T-helper 1 cell treated with Interleukin-12 subunit alpha and Interleukin-12 subunit beta and Interleukin-4 antibody, amounts not matched to agents 30 μg/mL and 1 μg/mL, for 36 hours (primary cell): ENCODE results near the gene KLF16.

Experiments
- H3K27ac Mint-ChIP-seq: one replicate; pipeline ENCODE4 v1.8.0; 2021; ENCODE audit warnings: mild to moderate bottlenecking, mixed read lengths
- H3K27me3 Mint-ChIP-seq: one replicate; pipeline ENCODE4 v1.8.0; 2021; ENCODE audit warnings: low read depth, mixed read lengths
- H3K36me3 Mint-ChIP-seq: one replicate; pipeline ENCODE4 v1.8.0; 2021; ENCODE audit warnings: low read depth, mixed read lengths
- H3K4me1 Mint-ChIP-seq: one replicate; pipeline ENCODE4 v1.8.0; 2021; ENCODE audit warnings: low read depth, mixed read lengths
- H3K4me3 Mint-ChIP-seq: one replicate; pipeline ENCODE4 v1.8.0; 2021; ENCODE audit warnings: mild to moderate bottlenecking, moderate library complexity, mixed read lengths
- H3K9me3 Mint-ChIP-seq: one replicate; pipeline ENCODE4 v1.8.0; 2021; ENCODE audit warnings: mixed read lengths

Gene KLF16

DNA sequence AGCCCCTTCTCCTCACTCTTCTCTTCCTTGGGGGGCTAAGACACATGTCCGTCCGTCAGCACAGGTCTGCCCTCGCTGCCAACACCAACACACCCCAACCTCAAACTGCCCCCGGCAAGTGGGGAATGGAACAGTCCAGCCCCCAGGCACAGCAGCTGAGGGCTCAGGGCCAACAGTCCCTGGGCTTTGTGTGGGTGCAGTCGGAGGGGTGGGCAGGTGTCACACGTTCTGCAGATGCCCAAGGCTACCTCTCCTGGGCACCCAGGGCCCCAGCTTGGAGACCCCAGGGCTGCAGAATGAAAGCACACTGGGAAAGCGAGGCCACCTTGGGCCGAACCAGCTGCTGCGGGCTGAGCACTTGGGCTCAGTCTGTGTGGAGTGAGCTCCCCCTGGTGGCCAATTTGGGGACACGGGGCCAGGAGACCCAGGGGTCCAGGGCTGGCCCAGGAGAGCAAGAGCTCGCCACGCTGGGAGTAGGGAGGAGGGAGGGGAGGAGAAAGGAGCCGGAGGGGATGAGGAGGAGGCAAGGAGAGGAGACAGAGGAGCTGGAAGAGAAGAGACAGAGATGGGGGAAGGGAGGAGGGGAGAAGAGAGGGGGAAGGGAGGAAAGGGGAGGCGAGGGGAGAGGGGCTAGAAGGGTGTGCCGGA, 37.3 kb downstream of the KLF16 start:
- no peaks in the 10 kb centered on the region for H3K9me3 Mint-ChIP-seq
- no peaks in the 10 kb centered on the region for H3K27me3 Mint-ChIP-seq
- peaks cover 8% of the 10 kb centered on the region for H3K36me3 Mint-ChIP-seq
- no peak overlapping the region for H3K4me3 Mint-ChIP-seq
- peaks cover 1% of the 10 kb centered on the region for H3K4me1 Mint-ChIP-seq
- H3K27ac Mint-ChIP-seq = no peak overlapping the region

DNA sequence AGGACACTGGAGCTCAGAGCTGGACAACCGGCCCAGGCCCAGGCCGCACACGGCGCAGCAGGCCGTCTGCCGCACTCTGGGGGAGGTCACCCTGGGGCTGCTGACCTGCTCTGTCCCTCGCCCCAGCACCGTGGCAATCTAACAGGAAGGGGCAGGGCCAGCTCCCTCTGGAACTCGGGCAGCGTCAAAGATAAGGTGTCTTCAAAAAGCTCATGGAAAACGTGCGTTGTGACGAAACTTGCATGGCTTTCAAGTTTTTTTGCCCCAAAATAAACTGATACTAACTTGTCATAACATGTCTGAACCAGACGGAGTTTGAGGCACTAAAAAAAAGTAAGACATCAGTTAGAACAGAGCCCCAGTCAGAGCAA, 39.1 kb downstream of the KLF16 start:
- Mint-ChIP-seq H3K27me3 (no peaks in the 10 kb centered on the region), H3K9me3 (no peaks in the 10 kb centered on the region), H3K4me1 (no peaks in the 10 kb centered on the region), H3K27ac (no peak overlapping the region), H3K4me3 (no peak overlapping the region), H3K36me3 (peaks cover 9% of the 10 kb centered on the region)

DNA sequence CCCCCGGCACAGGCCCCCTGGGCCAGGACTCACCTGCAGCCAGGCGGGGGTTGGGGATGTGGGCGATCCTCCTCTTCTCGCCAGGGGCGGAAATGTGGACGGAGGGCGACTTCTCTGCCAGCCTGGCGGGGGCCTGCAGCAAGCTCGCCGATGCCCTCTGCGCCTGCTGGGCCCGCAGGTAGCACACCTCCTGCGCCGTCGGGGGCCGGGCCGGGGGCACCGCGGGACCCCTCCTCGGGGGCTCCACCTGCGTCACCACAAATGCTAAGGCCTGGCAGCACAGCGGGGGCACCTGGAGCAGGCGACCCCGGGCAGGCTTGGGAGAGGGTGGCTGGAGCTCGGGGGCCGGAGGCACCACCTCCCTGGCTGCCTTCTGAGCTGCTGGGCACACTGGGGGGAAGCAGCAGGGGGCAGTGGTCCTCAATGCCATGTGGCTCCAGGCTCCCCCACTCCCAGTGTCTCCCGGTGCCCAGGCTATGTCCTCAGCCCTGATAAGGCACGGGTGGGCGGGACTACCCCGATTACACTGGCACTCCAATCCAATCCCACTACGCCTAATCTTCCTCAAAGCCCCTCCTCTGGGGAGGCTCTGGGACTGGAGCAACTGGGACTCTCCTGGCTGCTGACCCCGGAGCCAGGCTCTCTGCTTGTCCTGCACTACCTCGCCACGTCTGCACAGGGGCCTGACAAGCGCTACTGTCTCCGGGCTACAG, 39.7 kb downstream of the KLF16 start:
- H3K27ac Mint-ChIP-seq = no peak overlapping the region
- H3K4me3 Mint-ChIP-seq = no peak overlapping the region
- H3K36me3 Mint-ChIP-seq = peaks cover 9% of the 10 kb centered on the region

DNA sequence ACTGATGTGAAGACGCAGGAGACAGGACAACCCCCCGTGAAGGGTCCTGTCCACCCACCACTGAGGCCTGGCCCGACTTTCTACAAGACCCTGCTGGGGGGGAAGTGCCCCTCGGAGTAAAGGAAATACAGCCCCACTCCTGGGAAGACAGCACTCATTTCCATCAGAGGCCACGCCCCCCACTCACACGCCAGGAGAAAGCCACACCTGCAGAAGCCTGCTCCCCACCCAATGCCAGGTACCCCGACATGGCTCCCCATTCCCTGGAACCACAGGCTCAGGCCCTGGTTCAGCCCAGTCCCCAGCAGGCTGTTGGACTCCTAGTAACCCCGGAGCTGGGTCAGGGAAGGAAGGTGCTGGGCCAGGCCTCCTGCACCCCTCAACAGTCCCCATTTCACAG, 40.4 kb downstream of the KLF16 start:
- Mint-ChIP-seq H3K4me1 (no peaks in the 10 kb centered on the region), H3K4me3 (no peak overlapping the region), H3K27me3 (no peaks in the 10 kb centered on the region), H3K36me3 (peaks cover 11% of the 10 kb centered on the region), H3K27ac (no peak overlapping the region), H3K9me3 (no peaks in the 10 kb centered on the region)

More for the DNA sequence above, 39.7 kb downstream of the KLF16 start:
- no peaks in the 10 kb centered on the region for H3K27me3 Mint-ChIP-seq
- no peaks in the 10 kb centered on the region for H3K4me1 Mint-ChIP-seq
- no peaks in the 10 kb centered on the region for H3K9me3 Mint-ChIP-seq

DNA sequence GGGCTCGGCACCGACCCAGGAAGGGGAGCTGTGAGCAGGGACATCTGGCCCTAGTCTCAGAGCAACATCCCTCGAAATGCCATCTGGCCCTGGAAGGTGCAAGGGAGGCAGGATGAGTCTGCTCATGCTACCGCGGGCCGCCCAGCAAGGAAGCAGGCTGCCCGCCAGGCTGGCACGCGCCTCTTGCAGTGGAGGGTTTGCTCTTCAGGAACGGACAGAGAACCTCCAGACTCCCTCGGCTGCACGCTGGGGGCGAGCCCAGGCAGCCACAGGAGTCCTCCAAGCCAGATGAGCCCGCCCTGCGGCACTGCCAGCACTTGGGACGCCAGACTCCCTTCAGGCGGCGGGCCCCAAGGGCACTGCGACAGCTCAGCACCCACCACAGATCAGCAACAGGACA, 41.2 kb downstream of the KLF16 start:
- Mint-ChIP-seq H3K4me1 (no peaks in the 10 kb centered on the region), H3K36me3 (peaks cover 12% of the 10 kb centered on the region), H3K27me3 (no peaks in the 10 kb centered on the region), H3K9me3 (no peaks in the 10 kb centered on the region), H3K4me3 (no peak overlapping the region), H3K27ac (no peak overlapping the region)

DNA sequence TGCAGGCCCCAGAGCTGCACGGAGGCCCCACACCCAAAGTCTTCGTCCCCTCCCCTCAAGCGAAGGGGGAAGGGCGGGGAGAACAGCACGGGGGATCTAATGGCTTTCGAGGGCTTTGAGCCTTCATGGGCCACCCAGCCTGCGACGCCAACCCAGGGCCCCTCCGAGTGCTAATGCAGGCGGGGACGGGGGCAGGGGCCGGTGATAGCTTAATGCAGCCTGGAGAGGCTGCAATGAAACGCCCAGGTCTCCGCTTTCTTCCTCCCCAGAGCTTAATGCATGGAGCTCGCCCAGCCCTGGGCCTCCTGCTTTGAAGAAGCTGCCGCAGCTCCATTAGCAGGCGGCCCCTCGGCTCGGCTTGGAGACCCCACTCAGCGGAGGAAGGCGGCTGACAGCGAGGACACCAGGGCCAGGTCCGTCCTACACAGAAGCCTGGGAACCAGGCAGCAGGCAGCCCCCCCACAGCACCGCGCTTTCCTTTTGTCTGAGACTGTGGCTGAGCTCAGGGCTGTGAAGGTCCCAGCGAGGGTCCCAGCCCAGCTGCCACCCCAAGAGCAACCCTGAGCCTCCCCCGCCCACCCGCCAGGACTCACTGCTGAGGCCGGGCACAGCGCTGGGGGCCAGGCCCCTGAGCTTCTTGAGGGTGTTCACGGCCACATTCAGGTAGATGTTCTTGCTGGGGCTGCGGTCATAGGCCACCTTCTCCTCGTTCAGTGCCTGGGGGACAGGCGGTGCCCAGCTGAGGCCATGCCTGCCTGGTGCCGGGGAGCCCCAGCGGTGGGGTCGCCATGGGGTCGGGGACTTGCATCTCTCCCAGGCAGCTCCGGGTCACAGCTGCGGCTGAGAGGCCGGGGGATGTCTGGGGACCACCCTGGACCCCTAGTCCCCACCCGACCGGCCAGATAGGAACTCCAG, 43.8 kb downstream of the KLF16 start:
- Mint-ChIP-seq H3K27me3 (no peaks in the 10 kb centered on the region), H3K27ac (no peak overlapping the region), H3K36me3 (peaks cover 8% of the 10 kb centered on the region), H3K4me3 (no peak overlapping the region), H3K9me3 (no peaks in the 10 kb centered on the region), H3K4me1 (no peaks in the 10 kb centered on the region)

DNA sequence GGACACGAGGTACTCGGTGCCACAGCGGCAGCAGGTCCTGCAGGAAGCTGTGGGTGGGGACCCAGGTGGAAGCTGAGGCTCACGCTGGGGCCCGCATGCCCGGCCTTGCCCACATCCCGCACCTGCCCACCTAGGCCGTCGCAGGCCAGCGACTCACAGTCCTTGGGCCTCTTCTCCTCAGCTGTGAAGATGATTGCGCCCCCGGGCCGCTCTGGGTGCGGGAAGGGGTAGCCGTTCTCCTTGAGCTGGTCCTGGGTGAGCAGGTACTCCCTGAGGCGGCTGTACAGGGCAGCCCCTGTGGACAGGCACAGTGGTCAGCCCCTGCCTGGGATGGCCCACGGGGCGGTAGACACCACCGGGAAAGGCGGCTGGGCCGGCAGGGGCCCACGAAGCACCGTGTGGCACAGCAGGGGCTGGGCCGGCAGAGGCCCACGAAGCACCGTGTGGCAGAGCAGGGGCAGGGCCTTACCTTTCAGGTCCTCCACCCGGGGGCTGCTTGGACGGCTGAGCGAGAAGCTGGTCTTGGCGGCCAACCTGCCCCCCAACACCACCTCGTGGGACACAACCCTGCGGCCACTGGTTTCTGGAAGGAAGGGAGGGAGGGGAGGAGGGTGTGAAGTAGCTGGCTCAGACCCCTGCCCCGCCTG, 44.7 kb downstream of the KLF16 start:
- Mint-ChIP-seq H3K27ac (no peak overlapping the region), H3K27me3 (no peaks in the 10 kb centered on the region), H3K4me1 (peaks cover under 1% of the 10 kb centered on the region), H3K36me3 (peaks cover 8% of the 10 kb centered on the region), H3K4me3 (no peak overlapping the region), H3K9me3 (no peaks in the 10 kb centered on the region)

DNA sequence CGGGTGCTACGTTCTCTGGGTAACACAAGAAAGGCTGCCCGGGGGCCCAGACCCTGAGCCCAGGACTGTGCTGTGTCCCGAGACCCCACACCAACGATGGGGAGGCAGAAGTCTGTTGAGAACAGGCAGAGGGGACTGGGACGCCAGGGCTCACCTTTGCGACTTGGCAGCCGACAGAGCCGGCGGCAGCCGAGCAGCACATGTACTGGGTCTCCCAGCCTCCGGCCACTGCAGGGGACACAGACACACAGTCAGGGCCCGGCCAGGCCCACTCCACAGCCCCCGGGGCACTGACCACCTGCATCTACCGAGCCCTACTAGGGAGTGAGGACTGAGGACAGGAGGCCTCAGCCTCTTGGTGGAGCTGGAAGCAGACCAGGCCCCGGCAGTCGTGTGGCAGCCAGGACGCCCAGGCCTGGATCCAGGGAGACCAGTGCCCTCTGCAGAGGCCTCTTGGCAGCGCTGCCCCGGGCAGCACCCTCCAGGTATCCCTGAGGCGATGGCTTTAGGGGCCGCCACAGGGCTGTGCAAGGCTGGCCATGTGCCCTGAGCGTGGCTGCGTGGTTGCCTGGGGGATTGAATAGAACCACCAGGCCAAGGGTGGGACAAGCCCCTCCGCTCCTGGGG, 45.7 kb downstream of the KLF16 start:
- Mint-ChIP-seq H3K36me3 (peaks cover 8% of the 10 kb centered on the region), H3K4me3 (no peak overlapping the region), H3K27ac (no peak overlapping the region), H3K27me3 (no peaks in the 10 kb centered on the region), H3K9me3 (no peaks in the 10 kb centered on the region), H3K4me1 (peaks cover 8% of the 10 kb centered on the region)

DNA sequence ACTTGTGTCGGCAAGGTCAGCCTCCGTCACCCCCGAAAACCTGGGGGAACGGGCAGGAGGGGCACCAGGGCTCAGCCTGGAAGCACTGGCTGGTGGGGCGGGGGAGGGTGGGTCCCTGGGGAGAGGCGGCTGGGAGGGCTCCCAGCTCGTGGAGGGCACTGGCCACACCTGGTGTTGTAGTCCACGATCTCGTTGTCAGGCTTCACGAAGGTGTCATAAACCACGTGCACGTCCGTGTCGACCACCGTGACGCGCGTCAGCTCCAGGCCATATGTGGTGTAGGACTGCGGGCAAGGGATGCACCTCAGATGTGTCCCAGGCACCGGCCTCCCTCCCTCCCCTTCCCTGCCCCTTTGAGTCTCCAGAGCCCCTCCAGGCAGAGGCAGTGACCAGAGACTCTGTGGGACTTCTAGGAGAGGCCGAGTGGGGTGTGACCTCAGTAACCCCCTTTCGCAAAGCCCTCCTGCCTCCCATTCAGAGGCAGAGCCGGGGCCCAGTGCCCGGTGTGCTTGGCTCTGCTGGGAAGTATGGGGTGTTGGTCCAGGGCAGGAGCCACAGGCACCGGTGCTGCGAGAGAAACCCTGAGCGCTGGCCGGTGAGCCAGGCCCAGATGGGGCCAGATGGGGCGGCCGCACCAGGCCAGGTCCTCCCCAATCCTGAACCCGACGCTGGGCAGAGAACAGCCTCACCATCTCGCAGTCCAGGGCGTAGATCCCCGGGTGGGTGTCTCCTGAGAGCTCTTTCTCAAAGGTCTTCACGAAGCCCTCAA, 46.7 kb downstream of the KLF16 start:
- Mint-ChIP-seq H3K4me3 (no peak overlapping the region), H3K9me3 (no peaks in the 10 kb centered on the region), H3K4me1 (peaks cover 11% of the 10 kb centered on the region), H3K36me3 (peaks cover 6% of the 10 kb centered on the region), H3K27me3 (no peaks in the 10 kb centered on the region), H3K27ac (no peak overlapping the region)

DNA sequence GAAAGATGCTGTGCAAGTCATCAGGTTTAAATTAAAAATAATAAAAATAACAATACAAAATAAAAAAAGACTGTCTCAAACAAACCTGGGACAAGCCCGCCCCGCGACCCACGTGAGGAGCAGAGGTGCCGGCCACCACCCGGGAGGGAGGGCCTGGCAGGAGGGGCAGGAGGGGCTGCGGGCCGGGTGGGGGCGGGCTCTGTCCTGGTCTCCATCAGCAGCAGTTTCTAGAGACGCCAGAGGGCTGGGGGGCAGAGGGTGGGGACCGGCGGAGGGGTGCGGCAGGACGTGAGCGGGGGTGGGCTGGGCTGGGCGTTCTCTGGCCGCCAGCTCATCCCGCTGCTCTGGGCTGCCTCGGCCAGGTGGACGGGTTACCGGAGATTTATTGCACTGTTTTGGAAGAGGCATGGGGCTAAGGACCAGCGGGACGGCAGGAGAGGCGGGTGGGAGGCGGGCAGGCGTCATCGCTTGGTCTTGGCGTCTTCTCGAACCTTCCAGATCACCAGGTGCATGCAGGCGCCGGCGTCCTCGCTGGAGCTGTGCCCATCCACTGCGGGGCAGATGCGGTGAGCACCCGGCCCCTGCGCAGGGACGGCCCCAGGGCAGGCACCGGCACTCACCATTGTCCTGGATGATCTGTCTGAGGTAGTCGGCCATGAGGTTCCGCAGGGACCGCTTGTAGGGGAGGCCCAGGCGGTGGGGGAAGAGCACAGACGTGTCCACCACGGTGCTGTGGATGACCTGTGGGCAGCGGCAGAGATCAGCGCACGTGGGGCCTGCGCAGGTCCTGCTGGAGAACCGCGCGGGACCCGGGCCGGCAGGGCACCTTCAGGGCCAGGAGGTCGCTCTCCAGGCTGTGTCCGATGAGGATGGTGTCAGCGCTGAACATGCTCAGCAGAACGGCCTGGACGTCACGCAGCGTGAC, 47.5 kb downstream of the KLF16 start:
- Mint-ChIP-seq H3K36me3 (peaks cover 6% of the 10 kb centered on the region), H3K27ac (no peak overlapping the region), H3K4me1 (peaks cover 13% of the 10 kb centered on the region), H3K9me3 (no peaks in the 10 kb centered on the region), H3K27me3 (no peaks in the 10 kb centered on the region), H3K4me3 (no peak overlapping the region)

DNA sequence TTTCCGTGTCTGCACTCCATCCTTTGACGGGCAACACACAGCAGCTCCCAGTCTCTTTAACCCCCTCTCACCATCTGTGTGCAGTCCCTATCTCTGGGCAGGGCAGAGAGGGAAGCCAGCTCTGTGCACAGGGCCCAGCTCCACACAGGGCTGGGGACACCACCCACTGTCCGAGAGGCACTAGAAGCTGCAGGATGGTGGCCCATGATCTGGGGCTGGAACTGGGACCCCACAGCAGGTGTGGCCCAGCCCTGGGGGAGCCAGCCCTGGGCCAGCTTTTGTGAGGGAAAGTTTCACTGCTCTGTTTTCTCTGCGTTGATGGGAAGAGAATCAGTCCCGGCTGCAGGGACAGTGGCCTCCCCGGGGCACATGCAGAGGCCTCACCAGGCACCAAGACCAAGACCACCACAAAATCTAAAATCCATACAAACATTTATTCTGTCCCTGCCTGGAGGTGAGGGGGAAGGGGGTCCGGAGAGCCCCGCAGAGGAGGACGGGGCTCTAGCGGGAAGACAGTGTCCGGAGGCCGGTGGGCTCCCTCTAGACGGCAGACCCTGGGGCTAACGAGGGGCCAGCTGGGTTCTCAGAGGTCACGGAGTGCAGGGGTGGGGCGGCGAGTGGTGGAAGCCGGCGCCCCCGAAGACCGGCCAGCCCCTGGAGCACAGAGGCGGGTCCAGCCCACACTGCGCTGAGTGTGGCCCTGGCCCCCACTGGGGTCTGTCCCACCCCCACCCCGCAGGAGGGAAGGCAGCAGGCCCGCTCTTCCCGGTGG, 48.4 kb downstream of the KLF16 start:
- H3K4me3 Mint-ChIP-seq = no peak overlapping the region
- no peak overlapping the region for H3K27ac Mint-ChIP-seq
- no peaks in the 10 kb centered on the region for H3K27me3 Mint-ChIP-seq
- no peaks in the 10 kb centered on the region for H3K9me3 Mint-ChIP-seq
- peaks cover 3% of the 10 kb centered on the region for H3K36me3 Mint-ChIP-seq
- peaks cover 16% of the 10 kb centered on the region for H3K4me1 Mint-ChIP-seq

DNA sequence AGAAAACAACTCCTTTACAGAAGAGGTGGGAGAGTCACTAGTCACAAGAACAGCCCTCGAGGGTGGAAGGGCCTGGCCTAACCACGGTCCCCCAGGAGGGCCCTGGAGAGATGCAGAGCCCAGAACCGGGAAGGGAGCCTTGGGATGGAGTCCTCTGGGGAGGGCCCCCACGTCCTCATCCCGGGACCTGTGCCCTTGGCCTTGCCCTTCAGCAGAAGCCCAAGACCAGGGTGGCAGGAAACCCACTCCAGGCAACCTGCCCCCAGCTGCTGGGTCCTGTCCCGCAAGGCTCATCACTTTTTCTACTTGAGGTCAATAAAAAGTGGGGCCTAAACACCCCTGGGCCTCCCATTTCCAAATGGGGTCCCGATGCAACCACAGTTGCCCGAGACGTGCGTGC, 49.0 kb downstream of the KLF16 start:
- Mint-ChIP-seq H3K9me3 (no peaks in the 10 kb centered on the region), H3K4me3 (no peak overlapping the region), H3K4me1 (peaks cover 16% of the 10 kb centered on the region), H3K27ac (no peak overlapping the region), H3K36me3 (peaks cover 3% of the 10 kb centered on the region), H3K27me3 (no peaks in the 10 kb centered on the region)
